ENCODE measurements around the gene POU2F1.

Gene POU2F1

DNA sequence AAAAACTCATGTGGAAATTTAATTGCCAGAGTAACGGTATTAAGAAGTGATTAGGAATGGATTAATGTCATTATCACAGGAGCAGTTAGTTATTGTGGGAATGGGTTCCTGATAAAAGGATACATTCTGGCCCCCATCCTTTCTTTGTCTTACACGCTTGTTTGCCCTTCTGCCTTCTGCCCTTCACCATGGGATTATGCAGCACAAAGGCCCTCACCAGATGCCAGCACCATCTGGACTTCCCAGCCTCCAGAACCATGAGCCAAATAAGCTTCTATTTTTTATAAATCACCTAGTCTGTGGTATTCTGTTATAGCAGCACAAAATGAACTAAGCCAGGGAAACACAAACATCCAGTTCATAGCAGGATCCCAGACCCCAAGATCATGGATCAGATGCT, 33.9 kb upstream of the POU2F1 start:
- Histone ChIP-seq H3K36me3 (ENCODE audit: low read length) (no peaks in the 10 kb centered on the region), H2AFZ (ENCODE audit: low read depth, low read length, severe bottlenecking) (no peak overlapping the region), H4K20me1 (ENCODE audit: low read depth, low read length) (no peaks in the 10 kb centered on the region), H3K27me3 (ENCODE audit: low read length) (no peaks in the 10 kb centered on the region), H3K79me2 (ENCODE audit: insufficient read depth, low read length) (no peaks in the 10 kb centered on the region), H3K4me2 (ENCODE audit: low read depth, low read length, poor library complexity, severe bottlenecking) (no peak overlapping the region), H3F3A (ENCODE audit: insufficient read depth) (no peaks in the 10 kb centered on the region), H3K9ac (ENCODE audit: low read length) (no peak overlapping the region), H3K9me3 (ENCODE audit: insufficient read depth, low read length) (no peaks in the 10 kb centered on the region), H3K27ac (ENCODE audit: low read depth, low read length) (no peak overlapping the region), H3K4me3 (ENCODE audit: insufficient read depth, low read length, poor library complexity, severe bottlenecking) (no peak overlapping the region), H3K9me2 (replicated peaks; ENCODE audit: insufficient read depth, low read length) (no peaks in the 10 kb centered on the region)
- no peak for TF ChIP-seq EZH2phosphoT487 (conservative IDR thresholded peaks at IDR 0.05; ENCODE audit: low read length)

DNA sequence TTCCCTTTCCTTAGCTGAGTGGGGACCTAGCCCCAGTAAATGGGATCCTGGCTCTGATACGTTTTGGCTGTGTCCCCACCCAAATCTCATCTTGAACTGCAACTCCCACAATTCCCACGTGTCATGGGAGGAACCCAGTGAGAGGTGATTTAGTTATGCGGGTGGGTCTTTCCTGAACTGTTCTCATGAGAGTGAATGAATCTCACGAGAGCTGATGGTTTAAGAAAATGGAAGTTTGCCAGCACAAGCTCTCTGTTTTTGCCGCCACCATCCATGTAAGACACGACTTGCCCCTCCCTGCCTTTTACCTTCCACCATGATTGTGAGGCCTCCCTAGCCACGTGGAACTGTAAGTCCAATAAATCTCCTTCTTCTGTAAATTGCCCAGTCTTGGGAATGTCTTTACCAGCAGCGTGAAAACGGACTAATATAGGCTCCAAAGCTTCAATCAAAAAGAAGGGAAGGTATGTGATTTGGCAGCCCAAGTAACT, 29.9 kb upstream of the POU2F1 start:
- H3K4me2 ChIP-seq (ENCODE audit: low read depth, low read length, poor library complexity, severe bottlenecking), result no peak overlapping the region
- no peaks in the 10 kb centered on the region for H4K20me1 ChIP-seq (ENCODE audit: low read depth, low read length)
- H3K79me2 ChIP-seq (ENCODE audit: insufficient read depth, low read length), result no peaks in the 10 kb centered on the region
- H2AFZ ChIP-seq (ENCODE audit: low read depth, low read length, severe bottlenecking), result no peak overlapping the region
- no peaks in the 10 kb centered on the region for H3K9me3 ChIP-seq (ENCODE audit: insufficient read depth, low read length)
- no peaks in the 10 kb centered on the region for H3K9me2 ChIP-seq (replicated peaks; ENCODE audit: insufficient read depth, low read length)
- H3K4me3 ChIP-seq (ENCODE audit: insufficient read depth, low read length, poor library complexity, severe bottlenecking), result no peak overlapping the region
- no peaks in the 10 kb centered on the region for H3F3A ChIP-seq (ENCODE audit: insufficient read depth)
- no peak overlapping the region for H3K27ac ChIP-seq (ENCODE audit: low read depth, low read length)
- no peaks in the 10 kb centered on the region for H3K27me3 ChIP-seq (ENCODE audit: low read length)
- no peak overlapping the region for H3K9ac ChIP-seq (ENCODE audit: low read length)
- H3K36me3 ChIP-seq (ENCODE audit: low read length), result no peaks in the 10 kb centered on the region
- TF ChIP-seq EZH2phosphoT487 (conservative IDR thresholded peaks at IDR 0.05; ENCODE audit: low read length), result no peak
- TF ChIP-seq, protein P1, sequence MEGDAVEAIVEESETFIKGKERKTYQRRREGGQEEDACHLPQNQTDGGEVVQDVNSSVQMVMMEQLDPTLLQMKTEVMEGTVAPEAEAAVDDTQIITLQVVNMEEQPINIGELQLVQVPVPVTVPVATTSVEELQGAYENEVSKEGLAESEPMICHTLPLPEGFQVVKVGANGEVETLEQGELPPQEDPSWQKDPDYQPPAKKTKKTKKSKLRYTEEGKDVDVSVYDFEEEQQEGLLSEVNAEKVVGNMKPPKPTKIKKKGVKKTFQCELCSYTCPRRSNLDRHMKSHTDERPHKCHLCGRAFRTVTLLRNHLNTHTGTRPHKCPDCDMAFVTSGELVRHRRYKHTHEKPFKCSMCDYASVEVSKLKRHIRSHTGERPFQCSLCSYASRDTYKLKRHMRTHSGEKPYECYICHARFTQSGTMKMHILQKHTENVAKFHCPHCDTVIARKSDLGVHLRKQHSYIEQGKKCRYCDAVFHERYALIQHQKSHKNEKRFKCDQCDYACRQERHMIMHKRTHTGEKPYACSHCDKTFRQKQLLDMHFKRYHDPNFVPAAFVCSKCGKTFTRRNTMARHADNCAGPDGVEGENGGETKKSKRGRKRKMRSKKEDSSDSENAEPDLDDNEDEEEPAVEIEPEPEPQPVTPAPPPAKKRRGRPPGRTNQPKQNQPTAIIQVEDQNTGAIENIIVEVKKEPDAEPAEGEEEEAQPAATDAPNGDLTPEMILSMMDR (IDR thresholded peaks at IDR 0.05; ENCODE audit: insufficient read depth, low read length, poor library complexity, severe bottlenecking), result no peak

DNA sequence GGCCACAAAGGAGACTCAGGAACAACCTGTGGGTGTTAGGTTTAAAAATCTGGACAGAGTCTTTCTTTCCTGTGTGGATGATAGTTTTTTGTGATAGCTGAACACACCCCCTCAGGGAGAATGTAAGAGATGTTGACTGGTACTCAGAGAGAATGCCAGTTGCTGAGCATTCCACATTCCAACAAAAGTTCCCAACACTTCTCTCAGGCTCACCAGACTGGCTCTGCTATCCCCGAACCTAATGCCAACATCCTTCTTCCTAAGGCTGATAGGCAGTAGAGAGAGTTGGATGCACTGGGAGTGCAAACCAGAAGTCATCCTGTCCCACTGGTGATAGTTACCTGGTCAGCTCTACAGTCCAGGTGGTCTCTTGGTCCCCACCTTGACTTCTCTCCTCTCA, 28.7 kb upstream of the POU2F1 start:
- Histone ChIP-seq H4K20me1 (ENCODE audit: low read depth, low read length) (no peaks in the 10 kb centered on the region), H3K9me2 (replicated peaks; ENCODE audit: insufficient read depth, low read length) (no peaks in the 10 kb centered on the region), H3K4me3 (ENCODE audit: insufficient read depth, low read length, poor library complexity, severe bottlenecking) (no peak overlapping the region), H3K79me2 (ENCODE audit: insufficient read depth, low read length) (no peaks in the 10 kb centered on the region), H3F3A (ENCODE audit: insufficient read depth) (no peaks in the 10 kb centered on the region), H3K27ac (ENCODE audit: low read depth, low read length) (no peak overlapping the region), H3K36me3 (ENCODE audit: low read length) (no peaks in the 10 kb centered on the region), H2AFZ (ENCODE audit: low read depth, low read length, severe bottlenecking) (no peak overlapping the region), H3K9ac (ENCODE audit: low read length) (no peak overlapping the region), H3K4me2 (ENCODE audit: low read depth, low read length, poor library complexity, severe bottlenecking) (no peak overlapping the region), H3K27me3 (ENCODE audit: low read length) (no peaks in the 10 kb centered on the region), H3K9me3 (ENCODE audit: insufficient read depth, low read length) (no peaks in the 10 kb centered on the region)
- TF ChIP-seq EZH2phosphoT487 (conservative IDR thresholded peaks at IDR 0.05; ENCODE audit: low read length), result no peak
- TF ChIP-seq, protein P1 (IDR thresholded peaks at IDR 0.05; ENCODE audit: insufficient read depth, low read length, poor library complexity, severe bottlenecking), result no peak

DNA sequence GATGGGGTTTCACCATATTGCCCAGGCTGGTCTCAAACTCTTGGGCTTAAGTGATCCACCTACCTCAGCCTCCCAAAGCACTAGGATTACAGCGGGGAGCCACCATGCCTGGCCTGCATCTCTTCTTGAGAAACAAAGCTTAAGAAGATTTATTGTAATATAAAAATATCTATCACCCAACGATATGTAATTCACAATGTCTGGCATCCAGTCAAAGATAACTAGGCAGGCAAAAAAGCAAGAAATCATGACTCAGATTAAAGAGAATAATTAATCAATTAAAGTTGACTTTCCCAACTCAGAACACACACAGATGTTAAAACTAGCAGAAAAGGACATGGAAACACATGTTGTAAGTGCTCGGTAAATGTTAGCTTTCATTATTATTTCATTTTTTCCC, 26.5 kb upstream of the POU2F1 start:
- Histone ChIP-seq H4K20me1 (ENCODE audit: low read depth, low read length) (no peaks in the 10 kb centered on the region), H3K4me3 (ENCODE audit: insufficient read depth, low read length, poor library complexity, severe bottlenecking) (no peak overlapping the region), H3K9me3 (ENCODE audit: insufficient read depth, low read length) (no peaks in the 10 kb centered on the region), H3F3A (ENCODE audit: insufficient read depth) (no peaks in the 10 kb centered on the region), H3K27me3 (ENCODE audit: low read length) (no peaks in the 10 kb centered on the region), H3K27ac (ENCODE audit: low read depth, low read length) (no peak overlapping the region), H3K79me2 (ENCODE audit: insufficient read depth, low read length) (no peaks in the 10 kb centered on the region), H3K9me2 (replicated peaks; ENCODE audit: insufficient read depth, low read length) (no peaks in the 10 kb centered on the region), H2AFZ (ENCODE audit: low read depth, low read length, severe bottlenecking) (no peak overlapping the region), H3K36me3 (ENCODE audit: low read length) (no peaks in the 10 kb centered on the region), H3K9ac (ENCODE audit: low read length) (no peak overlapping the region), H3K4me2 (ENCODE audit: low read depth, low read length, poor library complexity, severe bottlenecking) (no peak overlapping the region)
- TF ChIP-seq EZH2phosphoT487 (conservative IDR thresholded peaks at IDR 0.05; ENCODE audit: low read length), result no peak
- TF ChIP-seq, protein P1 (IDR thresholded peaks at IDR 0.05; ENCODE audit: insufficient read depth, low read length, poor library complexity, severe bottlenecking), result no peak

All from SU-DHL-6 (cell line).